NCI-H1417 treated with DMSO at 0.1 percent for 48 hours (cell line): ENCODE measurements around the gene PRPF38A.

Source experiments
- DNase-seq: peaks from one replicate; lab custom pipeline; 2025; lab: John Stamatoyannopoulos, UW

Gene PRPF38A

DNA sequence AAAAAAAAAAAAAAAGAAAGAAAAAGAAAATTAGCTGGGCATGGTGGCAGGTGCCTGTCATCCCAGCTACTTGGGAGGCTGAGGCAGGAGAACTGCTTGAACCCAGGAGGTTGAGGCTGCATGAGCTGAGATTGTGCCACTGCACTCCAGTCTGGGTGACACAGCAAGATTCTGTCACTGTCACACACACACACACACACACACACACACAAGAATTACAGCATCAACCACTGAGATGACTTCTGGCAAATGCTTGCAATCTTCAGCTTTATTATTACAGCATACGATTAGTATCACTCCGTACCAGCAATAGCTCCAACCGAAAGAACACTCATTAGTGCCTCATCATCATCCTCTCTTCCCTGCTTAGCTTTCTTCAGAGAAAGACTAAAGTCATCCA is 4.8 kb upstream of the PRPF38A start:
- DNase-seq = no peak

- no peak for DNase-seq
Measured at GRCh38 chr1:52400131-52400530, 4.3 kb upstream of the PRPF38A start.

- DNase-seq = no peak
Measured at GRCh38 chr1:52402860-52403240, 1.6 kb upstream of the PRPF38A start.

GRCh38 chr1:52403566-52404115 is 761 bp upstream of the PRPF38A start:
- no peak for DNase-seq

GRCh38 chr1:52404975-52405338 is 555 bp downstream of the PRPF38A start:
- no peak for DNase-seq

DNA sequence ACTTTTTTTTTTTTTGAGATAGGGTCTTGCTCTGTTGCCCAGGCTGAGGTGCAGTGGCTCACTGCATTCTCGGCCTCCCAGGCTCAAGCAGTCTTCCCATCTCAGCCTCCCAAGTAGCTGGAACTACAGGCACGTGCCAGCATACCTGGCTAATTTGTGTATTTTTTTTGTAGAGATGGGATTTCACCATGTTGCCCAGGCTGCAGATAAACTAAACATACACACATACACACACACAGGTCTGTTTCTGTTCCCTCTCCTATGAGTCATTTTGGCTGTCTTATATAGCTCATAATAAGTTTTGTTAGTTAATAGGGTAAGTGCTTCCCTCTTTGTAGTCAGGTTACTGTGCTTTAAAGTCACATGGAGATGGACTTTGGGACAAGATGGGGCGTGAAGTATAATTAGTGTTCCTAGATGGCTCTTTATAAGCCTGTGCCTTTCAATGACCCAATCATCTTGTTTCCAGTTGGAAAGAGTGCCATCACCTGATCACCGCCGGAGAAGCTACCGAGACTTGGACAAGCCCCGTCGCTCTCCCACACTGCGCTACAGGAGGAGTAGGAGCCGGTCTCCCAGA is 9.1 kb downstream of the PRPF38A start:
- DNase-seq = no peak

- DNase-seq = no peak
Measured at GRCh38 chr1:52414942-52415341, 10.5 kb downstream of the PRPF38A start.

- no peak for DNase-seq
Measured at GRCh38 chr1:52416811-52417210, 12.4 kb downstream of the PRPF38A start.

- no peak for DNase-seq
Measured at GRCh38 chr1:52420713-52421112, 16.3 kb downstream of the PRPF38A start.

DNA sequence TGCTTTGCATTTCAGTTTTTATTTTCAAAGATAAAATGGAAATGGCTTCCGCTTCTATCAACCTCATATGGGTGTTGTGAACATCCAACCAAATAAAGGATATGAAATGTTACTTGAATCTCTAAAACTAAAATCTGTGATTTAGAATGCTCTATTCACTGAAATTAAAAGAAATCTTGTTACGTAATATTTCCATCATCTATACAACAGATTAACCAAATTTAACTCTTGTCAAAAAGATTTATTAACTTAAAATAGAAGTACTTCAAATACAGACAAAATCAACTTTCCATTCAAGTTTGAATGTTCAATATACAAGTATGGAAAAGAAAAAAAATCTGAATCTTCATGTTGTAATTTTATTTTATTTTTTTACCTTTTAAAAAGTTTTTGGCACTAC is 18.7 kb downstream of the PRPF38A start:
- DNase-seq = no peak

DNA sequence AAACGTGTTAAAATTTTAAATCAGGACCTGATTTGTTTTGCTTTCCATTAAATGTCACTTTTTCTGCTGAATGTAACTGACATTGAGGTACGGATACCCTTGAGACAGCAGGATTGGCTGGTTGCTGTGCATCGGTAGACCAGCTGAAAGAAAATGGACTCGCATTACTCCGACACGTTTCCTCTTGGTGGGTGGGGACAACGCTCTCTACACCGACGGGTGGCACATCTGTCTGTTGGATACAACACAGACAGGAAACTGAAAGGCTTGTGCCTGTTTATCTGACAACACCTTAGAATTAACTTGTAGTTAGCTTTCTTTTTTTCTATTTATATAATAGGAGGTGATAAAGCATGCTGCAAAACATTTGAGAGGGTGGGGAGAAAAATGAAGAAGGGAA is 19.4 kb downstream of the PRPF38A start:
- DNase-seq = no peak

DNA sequence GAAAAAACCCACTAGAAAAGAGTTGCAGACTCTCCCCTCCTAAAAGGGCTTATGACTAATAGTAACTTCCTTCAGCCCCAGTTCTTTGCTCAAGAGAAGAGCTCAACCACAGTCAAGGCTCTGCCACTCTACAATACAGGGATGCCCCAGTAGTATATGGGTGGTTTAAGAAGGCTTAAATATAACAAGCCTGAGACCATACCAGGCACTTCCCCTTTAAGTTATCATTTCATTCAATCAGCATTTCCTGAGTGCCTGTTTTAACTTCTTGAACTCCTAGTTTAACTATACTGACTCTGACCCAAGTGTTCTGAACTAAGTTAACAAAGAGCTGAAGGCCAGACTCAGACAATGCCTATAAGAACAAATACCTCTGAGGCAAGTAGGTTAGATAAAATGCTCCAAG is 19.8 kb downstream of the PRPF38A start:
- DNase-seq = no peak

- no peak for DNase-seq
Measured at GRCh38 chr1:52424813-52425212, 20.4 kb downstream of the PRPF38A start.

- no peak for DNase-seq
Measured at GRCh38 chr1:52426371-52426770, 22.0 kb downstream of the PRPF38A start.

DNA sequence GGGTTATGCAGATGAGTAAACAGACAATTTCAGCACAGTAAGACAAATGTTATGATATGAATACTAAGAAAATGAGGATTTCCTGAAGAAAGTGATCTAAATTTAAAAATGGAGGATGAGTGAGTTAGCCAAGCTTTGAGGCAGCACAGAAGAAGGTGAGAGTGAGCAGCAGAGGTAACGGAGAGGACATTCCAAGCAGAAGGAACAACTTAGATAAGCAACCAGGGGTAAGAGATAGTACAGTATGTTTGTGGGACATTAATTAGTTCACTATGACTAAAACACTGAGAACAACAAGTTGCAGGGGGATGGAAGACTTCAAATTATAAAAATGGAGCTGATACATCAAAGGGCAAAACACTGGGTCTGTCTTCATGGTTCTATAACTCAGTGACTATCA is 22.8 kb downstream of the PRPF38A start:
- no peak for DNase-seq

GRCh38 chr1:52432807-52433206 is 28.4 kb downstream of the PRPF38A start:
- DNase-seq = no peak

DNA sequence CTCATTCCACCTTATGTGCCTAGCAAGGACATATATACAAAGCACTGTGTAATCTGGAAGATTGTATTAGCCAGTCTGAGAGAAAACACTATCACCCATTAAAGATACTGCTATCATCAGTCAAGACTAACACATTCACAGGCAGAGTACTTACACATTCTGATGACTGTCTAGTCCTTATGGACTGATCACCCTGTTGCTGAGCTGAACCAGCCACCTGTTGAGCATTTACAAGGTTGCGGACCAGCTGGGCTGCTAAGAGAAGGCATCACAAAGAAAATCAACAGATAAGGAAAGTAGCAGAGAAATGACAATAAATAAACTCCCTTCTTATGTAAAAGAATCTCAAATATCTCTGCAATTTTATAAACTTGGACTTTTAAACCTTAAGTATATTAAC is 30.8 kb downstream of the PRPF38A start:
- DNase-seq = no peak

GRCh38 chr1:52435650-52436049 is 31.2 kb downstream of the PRPF38A start:
- DNase-seq = no peak

DNA sequence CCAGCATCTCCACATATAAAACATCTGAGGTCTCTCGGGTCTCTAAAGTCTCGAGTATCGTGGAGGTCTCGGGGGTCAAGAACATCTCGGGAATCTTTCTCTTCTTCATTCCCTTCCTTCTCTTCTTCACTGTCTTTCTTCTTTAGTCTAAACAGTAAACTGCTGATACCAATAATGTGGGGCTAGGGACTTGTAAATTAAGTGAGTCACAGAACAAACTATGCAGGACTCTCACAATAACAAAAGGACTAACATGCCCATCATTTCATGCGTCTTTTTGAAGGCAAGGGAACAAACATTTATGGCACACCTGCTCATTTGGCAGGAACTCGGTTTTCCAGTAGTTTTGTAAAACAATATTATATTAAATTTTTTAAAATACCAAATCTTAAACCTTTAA is 32.4 kb downstream of the PRPF38A start:
- no peak for DNase-seq

DNA sequence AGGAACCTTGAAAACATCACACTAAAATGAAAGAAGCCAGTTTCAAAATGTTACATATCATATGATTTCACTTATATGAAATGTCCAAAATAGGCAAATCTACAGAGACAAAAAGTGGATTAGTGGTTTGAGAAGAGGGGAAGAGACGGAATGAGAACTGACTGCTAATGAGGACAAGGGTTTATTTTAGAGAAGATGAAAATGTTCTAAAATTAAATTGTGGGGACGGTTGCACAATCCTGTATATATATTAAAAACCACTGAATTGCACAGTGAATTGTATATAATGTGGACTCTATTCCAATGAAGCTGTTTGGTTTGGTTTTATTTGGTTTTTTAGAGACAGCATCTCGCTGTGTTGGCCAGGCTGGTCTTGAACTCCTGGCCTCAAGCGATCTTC is 35.6 kb downstream of the PRPF38A start:
- no peak for DNase-seq

DNA sequence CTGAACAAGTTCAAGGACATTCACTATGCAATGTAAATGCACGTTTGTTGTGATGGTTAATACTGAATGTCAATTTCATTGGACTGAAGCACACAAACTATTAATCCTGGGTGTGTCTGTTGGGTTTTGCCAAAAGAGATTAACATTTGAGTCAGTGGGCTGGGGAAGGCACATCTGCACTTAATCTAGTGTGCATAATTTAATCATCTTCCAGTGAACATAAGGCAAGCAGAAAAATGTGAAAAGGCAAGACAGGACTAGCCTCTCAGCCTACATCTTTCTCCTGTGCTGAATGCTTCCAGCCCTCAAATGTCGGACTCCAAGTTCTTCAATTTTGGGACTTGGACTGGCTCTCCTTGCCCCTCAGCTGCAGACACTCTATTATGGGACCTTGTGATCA is 40.1 kb downstream of the PRPF38A start:
- DNase-seq = no peak

DNA sequence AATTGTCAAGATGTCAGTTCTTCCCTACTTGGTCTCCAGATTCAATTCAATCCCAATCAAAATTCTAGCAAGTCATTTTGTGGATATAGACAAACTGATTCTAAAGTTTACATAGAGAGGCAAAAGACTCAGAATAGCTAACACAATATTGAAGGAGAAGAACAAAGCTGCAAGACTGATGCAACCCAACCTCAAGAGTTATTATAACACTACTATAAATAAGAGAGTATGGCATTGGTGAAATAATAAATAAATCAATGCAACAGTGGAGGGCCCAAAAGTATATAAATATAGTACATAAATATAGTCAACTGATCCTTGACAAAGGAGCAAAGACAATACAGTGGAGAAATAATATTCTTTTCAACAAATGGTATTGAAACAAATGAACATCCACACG is 49.7 kb downstream of the PRPF38A start:
- no peak for DNase-seq

- DNase-seq = no peak
Measured at GRCh38 chr1:52454779-52455178, 50.4 kb downstream of the PRPF38A start.

DNA sequence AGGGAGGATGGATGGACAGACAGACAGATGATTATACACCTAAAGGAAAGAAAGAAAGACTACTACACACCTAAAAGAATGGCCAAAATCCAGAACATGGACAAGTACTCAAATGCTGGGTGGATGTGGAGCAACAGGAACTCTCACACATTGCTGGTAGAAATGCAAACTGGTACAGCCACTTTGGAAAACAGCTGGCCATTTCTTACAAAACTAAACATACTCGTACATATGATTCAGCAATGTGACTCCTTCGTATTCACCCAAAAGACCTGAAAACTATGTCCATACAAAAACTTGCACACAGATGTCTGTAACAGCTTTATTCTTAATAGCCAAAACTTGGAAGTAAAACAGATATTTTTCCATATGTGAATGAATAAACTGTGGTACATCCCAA is 51.3 kb downstream of the PRPF38A start:
- DNase-seq = no peak

- no peak for DNase-seq
Measured at GRCh38 chr1:52460694-52461093, 56.3 kb downstream of the PRPF38A start.
